ENCODE results near the gene SPATA31E1.
"Not testable (repeated sequence)": the region's sequence is repeated elsewhere in the genome, so short reads cannot be mapped to it uniquely, and the experiment has no call there.

SPATA31E1 gene

DNA sequence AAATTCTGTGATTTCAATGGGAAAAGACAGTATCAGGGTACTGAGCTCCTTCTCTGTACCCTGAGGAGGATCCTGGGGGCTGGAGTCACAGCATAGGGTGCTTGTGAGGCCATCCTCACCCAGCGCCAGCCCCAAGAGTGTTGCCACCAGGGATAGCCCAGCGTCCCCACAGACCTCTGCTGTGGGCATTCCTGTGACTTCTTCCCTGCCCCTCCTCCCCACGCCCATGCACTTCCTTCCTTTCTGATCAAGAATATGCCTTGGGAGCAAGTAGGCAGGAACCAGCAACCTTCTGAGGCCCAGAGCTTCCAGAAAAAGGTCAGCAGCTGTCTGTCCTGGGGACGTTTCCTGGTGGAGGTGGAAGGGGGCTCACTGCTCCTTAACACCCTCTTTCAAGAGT, 31.5 kb upstream of the SPATA31E1 start:
- H3K36me3 ChIP-seq (ENCODE audit: control insufficient read depth in 2 of 2, insufficient read depth in 2 of 2, low read length in 2 of 2); H3K4me3 ChIP-seq (ENCODE audit: low read length in 2 of 2); H3K27ac ChIP-seq (ENCODE audit: low read depth in 2 of 2, low read length in 2 of 2); H3K4me1 ChIP-seq (ENCODE audit: control insufficient read depth in 2 of 2, insufficient read depth in 2 of 2, low read length in 2 of 2); H3K27me3 ChIP-seq (ENCODE audit: control insufficient read depth in 2 of 2, insufficient read depth in 2 of 2, low read length in 2 of 2); H3K9ac ChIP-seq (ENCODE audit: low read depth in 1 of 2, low read length in 2 of 2); H3K9me3 ChIP-seq (ENCODE audit: control insufficient read depth in 2 of 2, low read length in 2 of 2): not testable (repeated sequence)

DNA sequence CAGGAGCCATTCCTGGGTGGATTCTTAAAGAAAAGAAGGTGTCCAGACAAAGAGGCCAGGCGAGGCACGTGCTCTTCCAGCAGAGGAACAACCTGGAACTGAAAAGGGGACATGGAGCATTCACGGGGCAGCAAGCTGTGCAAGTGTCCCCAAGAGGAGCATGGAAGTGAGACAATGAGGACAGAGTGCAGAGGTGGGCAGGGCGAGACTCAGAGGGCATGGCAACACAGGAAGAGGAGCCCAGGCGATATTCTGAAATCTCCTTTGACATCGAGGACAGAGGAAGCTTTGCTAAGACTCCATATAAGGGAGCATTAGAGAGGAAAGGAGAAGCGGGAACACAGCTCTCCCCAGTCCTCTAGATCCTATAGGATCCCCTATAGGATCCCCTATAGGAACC, 29.4 kb upstream of the SPATA31E1 start:
- Histone ChIP-seq H3K4me3 (ENCODE audit: low read length in 2 of 2) (no peak overlapping the region), H3K9ac (ENCODE audit: low read depth in 1 of 2, low read length in 2 of 2) (no peak overlapping the region), H3K27ac (ENCODE audit: low read depth in 2 of 2, low read length in 2 of 2) (no peak overlapping the region), H3K9me3 (ENCODE audit: control insufficient read depth in 2 of 2, low read length in 2 of 2) (no peaks in the 10 kb centered on the region), H3K4me1 (ENCODE audit: control insufficient read depth in 2 of 2, insufficient read depth in 2 of 2, low read length in 2 of 2) (no peaks in the 10 kb centered on the region), H3K27me3 (ENCODE audit: control insufficient read depth in 2 of 2, insufficient read depth in 2 of 2, low read length in 2 of 2) (no peaks in the 10 kb centered on the region), H3K36me3 (ENCODE audit: control insufficient read depth in 2 of 2, insufficient read depth in 2 of 2, low read length in 2 of 2) (no peaks in the 10 kb centered on the region)

DNA sequence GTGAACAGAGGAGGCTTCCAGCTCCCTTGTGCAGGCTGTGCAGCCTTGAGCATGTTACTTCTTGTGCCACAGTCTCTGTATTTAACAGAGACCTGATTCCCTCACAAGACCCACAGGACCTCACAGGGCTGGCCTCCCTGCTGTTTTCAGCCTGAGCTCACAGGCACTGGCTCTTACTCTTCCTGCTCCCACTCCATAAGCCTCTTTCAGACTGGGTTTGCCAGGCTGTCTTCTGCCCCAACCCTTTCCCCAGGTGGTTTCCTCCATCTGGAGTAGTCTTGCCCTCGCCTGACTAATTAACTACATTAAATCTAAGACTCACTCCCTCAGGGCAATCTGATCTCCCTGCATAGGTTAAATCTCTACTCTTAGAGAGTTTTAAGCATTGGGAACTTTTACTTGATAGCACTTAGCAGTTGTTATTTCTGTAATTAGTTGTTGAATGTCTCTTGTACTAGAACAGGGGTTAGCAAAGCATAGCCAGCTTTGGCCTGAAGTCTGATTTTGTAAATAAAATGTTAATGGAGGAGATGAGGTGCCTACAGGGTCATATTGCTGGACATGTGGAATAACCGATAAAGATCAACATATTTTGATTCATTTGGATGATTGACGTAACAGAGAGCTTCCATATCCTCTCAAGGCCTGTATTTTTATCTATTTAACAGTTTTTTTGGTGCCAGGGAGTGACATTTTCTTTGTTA, 28.6 kb upstream of the SPATA31E1 start:
- H3K9me3 ChIP-seq (ENCODE audit: control insufficient read depth in 2 of 2, low read length in 2 of 2) = no peaks in the 10 kb centered on the region
- no peaks in the 10 kb centered on the region for H3K36me3 ChIP-seq (ENCODE audit: control insufficient read depth in 2 of 2, insufficient read depth in 2 of 2, low read length in 2 of 2)
- no peak overlapping the region for H3K9ac ChIP-seq (ENCODE audit: low read depth in 1 of 2, low read length in 2 of 2)
- H3K4me1 ChIP-seq (ENCODE audit: control insufficient read depth in 2 of 2, insufficient read depth in 2 of 2, low read length in 2 of 2) = no peaks in the 10 kb centered on the region
- no peak overlapping the region for H3K27ac ChIP-seq (ENCODE audit: low read depth in 2 of 2, low read length in 2 of 2)
- H3K27me3 ChIP-seq (ENCODE audit: control insufficient read depth in 2 of 2, insufficient read depth in 2 of 2, low read length in 2 of 2) = no peaks in the 10 kb centered on the region
- no peak overlapping the region for H3K4me3 ChIP-seq (ENCODE audit: low read length in 2 of 2)

DNA sequence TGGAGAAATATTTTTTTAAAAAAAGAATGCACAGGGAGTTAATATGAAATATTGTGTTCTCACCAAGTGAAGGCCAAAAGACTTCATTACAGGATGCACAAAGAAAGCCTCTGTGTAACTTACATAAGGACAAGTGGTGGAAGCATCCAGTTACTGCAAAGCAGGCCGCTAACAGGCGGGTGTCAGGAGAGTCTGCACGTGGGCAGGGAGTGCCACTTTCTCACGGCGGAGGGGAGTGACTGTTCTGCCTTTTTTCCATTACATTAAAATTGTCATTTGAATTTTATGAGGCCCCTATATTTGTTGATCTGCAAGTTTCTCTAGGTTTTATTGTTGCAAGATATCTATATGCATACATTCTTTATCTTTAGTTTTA, 28.1 kb upstream of the SPATA31E1 start:
- Histone ChIP-seq H3K9ac (ENCODE audit: low read depth in 1 of 2, low read length in 2 of 2) (no peak overlapping the region), H3K27me3 (ENCODE audit: control insufficient read depth in 2 of 2, insufficient read depth in 2 of 2, low read length in 2 of 2) (no peaks in the 10 kb centered on the region), H3K4me1 (ENCODE audit: control insufficient read depth in 2 of 2, insufficient read depth in 2 of 2, low read length in 2 of 2) (no peaks in the 10 kb centered on the region), H3K36me3 (ENCODE audit: control insufficient read depth in 2 of 2, insufficient read depth in 2 of 2, low read length in 2 of 2) (no peaks in the 10 kb centered on the region), H3K9me3 (ENCODE audit: control insufficient read depth in 2 of 2, low read length in 2 of 2) (no peaks in the 10 kb centered on the region), H3K27ac (ENCODE audit: low read depth in 2 of 2, low read length in 2 of 2) (no peak overlapping the region), H3K4me3 (ENCODE audit: low read length in 2 of 2) (no peak overlapping the region)

DNA sequence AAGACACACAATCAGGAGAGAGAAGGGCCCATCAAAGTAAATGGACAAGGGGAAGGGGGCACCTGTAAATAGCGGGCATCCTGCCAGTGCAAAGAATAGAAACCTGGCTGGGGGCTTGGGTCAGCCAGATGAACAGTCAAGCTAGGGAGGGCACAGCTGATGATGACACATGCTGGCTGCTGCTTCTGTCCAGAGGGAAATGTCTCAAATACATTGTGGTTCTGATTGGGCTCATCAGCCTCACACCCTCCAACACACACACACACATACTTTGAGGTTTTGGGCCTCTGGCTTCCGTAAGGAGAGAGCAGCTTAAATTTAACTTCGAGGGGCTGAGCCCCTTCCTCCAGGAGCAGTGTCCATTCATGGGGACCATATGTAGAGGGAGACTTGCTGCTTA, 27.6 kb upstream of the SPATA31E1 start:
- Histone ChIP-seq H3K9me3 (ENCODE audit: control insufficient read depth in 2 of 2, low read length in 2 of 2) (peaks cover 0 to under 1% of the 10 kb centered on the region in 2 donors), H3K9ac (ENCODE audit: low read depth in 1 of 2, low read length in 2 of 2) (no peak overlapping the region), H3K4me1 (ENCODE audit: control insufficient read depth in 2 of 2, insufficient read depth in 2 of 2, low read length in 2 of 2) (no peaks in the 10 kb centered on the region), H3K27me3 (ENCODE audit: control insufficient read depth in 2 of 2, insufficient read depth in 2 of 2, low read length in 2 of 2) (no peaks in the 10 kb centered on the region), H3K36me3 (ENCODE audit: control insufficient read depth in 2 of 2, insufficient read depth in 2 of 2, low read length in 2 of 2) (no peaks in the 10 kb centered on the region), H3K4me3 (ENCODE audit: low read length in 2 of 2) (no peak overlapping the region), H3K27ac (ENCODE audit: low read depth in 2 of 2, low read length in 2 of 2) (no peak overlapping the region)

DNA sequence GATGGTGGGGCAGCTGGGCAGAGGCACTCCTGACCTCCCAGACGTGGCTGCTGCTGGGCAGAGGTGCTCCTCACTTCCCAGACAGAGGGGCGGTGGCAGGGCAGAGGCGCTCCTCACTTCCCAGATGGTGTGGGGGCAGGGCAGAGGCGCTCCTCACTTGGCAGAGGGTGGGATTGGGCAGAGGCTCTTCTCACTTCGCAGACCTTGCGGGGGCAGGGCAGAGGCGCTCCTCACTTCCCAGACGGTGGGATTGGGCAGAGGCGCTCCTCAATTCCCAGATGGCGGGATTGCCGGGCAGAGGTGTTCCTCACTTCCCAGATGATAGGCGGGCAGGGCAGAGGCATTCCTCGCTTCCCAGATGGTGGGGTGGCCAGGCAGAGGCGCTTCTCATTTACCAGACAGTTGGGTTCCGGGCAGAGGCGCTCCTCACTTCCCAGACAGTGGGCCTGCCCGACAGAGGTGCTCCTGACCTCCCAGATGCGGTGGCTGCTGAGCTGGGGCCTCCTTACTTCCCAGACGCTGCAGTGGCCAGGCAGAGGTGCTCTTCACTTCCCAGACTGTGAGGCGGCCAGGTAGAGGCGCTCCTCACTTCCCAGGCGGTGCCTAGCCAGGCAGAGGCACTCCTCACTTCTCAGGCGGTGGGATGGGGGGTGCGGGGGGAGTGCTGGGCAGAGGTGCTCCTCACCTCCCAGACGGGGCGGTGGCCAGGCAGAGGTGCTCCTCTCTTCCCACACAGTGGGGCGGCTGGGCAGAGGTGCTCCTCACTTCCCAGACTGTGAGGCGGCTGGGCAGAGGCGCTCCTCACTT, 25.3 kb upstream of the SPATA31E1 start:
- H3K4me3 ChIP-seq (ENCODE audit: low read length in 2 of 2) = no peak overlapping the region
- no peak overlapping the region for H3K9ac ChIP-seq (ENCODE audit: low read depth in 1 of 2, low read length in 2 of 2)
- H3K9me3 ChIP-seq (ENCODE audit: control insufficient read depth in 2 of 2, low read length in 2 of 2) = peaks cover 2 to 3% of the 10 kb centered on the region in 2 donors
- no peak overlapping the region for H3K27ac ChIP-seq (ENCODE audit: low read depth in 2 of 2, low read length in 2 of 2)
- H3K4me1 ChIP-seq (ENCODE audit: control insufficient read depth in 2 of 2, insufficient read depth in 2 of 2, low read length in 2 of 2) = no peaks in the 10 kb centered on the region
- H3K27me3 ChIP-seq (ENCODE audit: control insufficient read depth in 2 of 2, insufficient read depth in 2 of 2, low read length in 2 of 2) = no peaks in the 10 kb centered on the region
- H3K36me3 ChIP-seq (ENCODE audit: control insufficient read depth in 2 of 2, insufficient read depth in 2 of 2, low read length in 2 of 2) = no peaks in the 10 kb centered on the region

DNA sequence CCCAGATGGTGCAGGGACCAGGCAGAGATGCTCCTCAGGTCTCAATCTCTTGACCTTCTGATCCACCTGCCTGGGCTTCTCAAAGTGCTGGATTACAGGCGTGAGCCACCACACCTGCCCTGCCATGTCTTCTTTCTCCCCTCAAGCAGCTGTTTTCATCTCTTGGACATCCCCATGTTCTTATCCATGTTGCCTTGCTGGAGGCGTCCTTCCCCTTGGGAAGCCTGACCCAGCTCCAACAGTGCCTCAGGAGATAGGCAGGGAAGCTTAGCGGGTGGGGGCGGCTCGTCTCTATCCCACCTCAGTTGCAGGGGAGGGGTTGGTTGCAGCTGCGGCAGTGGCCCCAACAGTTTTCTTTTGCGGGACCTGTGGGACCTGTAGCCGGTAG, 24.7 kb upstream of the SPATA31E1 start:
- no peaks in the 10 kb centered on the region for H3K4me1 ChIP-seq (ENCODE audit: control insufficient read depth in 2 of 2, insufficient read depth in 2 of 2, low read length in 2 of 2)
- H3K27me3 ChIP-seq (ENCODE audit: control insufficient read depth in 2 of 2, insufficient read depth in 2 of 2, low read length in 2 of 2) = no peaks in the 10 kb centered on the region
- H3K36me3 ChIP-seq (ENCODE audit: control insufficient read depth in 2 of 2, insufficient read depth in 2 of 2, low read length in 2 of 2) = no peaks in the 10 kb centered on the region
- H3K27ac ChIP-seq (ENCODE audit: low read depth in 2 of 2, low read length in 2 of 2) = no peak overlapping the region
- H3K9ac ChIP-seq (ENCODE audit: low read depth in 1 of 2, low read length in 2 of 2) = no peak overlapping the region
- H3K9me3 ChIP-seq (ENCODE audit: control insufficient read depth in 2 of 2, low read length in 2 of 2) = peaks cover 2 to 3% of the 10 kb centered on the region in 2 donors
- H3K4me3 ChIP-seq (ENCODE audit: low read length in 2 of 2) = no peak overlapping the region

DNA sequence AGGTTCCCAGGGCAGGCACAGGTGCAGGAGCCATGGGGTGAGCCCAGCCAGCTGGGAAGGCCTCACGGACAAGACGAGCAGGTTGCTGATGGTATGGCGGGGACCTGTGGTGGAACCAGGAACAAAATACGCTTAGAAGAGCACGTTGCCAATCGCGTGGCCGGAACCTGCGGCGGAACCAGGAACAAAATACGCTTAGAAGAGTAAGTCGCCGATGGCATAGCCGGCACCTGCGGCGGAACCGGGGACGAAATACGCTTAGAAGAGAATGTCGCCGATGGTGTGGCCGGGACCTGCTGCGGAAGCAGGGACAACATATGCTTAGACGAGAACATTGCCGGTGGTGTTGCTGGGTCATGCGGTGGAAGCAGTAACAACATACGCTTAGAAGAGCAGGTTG, 23.5 kb upstream of the SPATA31E1 start:
- Histone ChIP-seq H3K9ac (ENCODE audit: low read depth in 1 of 2, low read length in 2 of 2) (no peak overlapping the region), H3K9me3 (ENCODE audit: control insufficient read depth in 2 of 2, low read length in 2 of 2) (peaks cover 2 to 3% of the 10 kb centered on the region in 2 donors), H3K4me3 (ENCODE audit: low read length in 2 of 2) (no peak overlapping the region), H3K27ac (ENCODE audit: low read depth in 2 of 2, low read length in 2 of 2) (no peak overlapping the region), H3K27me3 (ENCODE audit: control insufficient read depth in 2 of 2, insufficient read depth in 2 of 2, low read length in 2 of 2) (no peaks in the 10 kb centered on the region), H3K36me3 (ENCODE audit: control insufficient read depth in 2 of 2, insufficient read depth in 2 of 2, low read length in 2 of 2) (no peaks in the 10 kb centered on the region), H3K4me1 (ENCODE audit: control insufficient read depth in 2 of 2, insufficient read depth in 2 of 2, low read length in 2 of 2) (no peaks in the 10 kb centered on the region)

DNA sequence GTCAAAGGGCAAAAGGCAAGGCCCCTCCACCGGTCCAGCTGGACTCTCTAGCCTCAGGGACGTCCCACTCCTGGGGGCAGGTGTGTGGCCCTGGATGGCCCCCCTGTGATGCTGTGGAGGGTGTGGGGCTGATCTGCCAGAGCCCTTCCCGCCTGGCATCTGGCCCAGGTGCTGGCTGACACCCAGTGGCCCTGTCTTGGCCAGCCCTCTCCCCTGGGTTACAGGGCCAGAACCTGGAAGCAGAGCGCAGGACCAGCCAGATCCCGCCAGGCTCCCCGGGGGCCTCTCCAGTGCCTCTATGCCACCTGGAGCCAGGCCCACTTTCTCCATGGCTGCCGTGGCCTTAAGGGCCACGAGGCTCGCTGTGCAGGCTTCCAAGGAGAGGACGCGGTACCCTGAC, 22.9 kb upstream of the SPATA31E1 start:
- Histone ChIP-seq H3K36me3 (ENCODE audit: control insufficient read depth in 2 of 2, insufficient read depth in 2 of 2, low read length in 2 of 2) (no peaks in the 10 kb centered on the region), H3K9me3 (ENCODE audit: control insufficient read depth in 2 of 2, low read length in 2 of 2) (peaks cover 2 to 3% of the 10 kb centered on the region in 2 donors), H3K4me3 (ENCODE audit: low read length in 2 of 2) (no peak overlapping the region)

DNA sequence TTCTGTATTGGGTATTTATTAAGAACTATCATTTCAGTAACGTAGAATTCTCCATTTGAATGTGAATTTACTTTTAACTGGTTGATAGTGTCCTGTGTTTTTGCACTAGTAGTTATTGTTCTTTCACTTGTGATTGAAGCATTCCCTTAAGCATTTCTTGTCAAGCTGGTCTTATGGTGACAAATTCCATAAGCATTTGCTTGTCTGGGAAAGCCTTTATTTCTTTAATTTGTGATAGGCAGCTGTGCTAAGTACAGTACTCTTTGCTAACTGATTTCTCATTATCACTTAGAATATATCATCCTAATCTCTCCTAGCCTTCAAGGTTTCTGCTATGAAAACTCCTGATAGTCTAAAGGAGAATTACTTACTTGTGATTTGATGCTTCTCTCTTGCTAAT, 21.3 kb upstream of the SPATA31E1 start:
- Histone ChIP-seq H3K9me3 (ENCODE audit: control insufficient read depth in 2 of 2, low read length in 2 of 2) (peaks cover 2 to 3% of the 10 kb centered on the region in 2 donors), H3K27ac (ENCODE audit: low read depth in 2 of 2, low read length in 2 of 2) (no peak overlapping the region), H3K4me3 (ENCODE audit: low read length in 2 of 2) (no peak overlapping the region), H3K4me1 (ENCODE audit: control insufficient read depth in 2 of 2, insufficient read depth in 2 of 2, low read length in 2 of 2) (no peaks in the 10 kb centered on the region), H3K36me3 (ENCODE audit: control insufficient read depth in 2 of 2, insufficient read depth in 2 of 2, low read length in 2 of 2) (no peaks in the 10 kb centered on the region), H3K9ac (ENCODE audit: low read depth in 1 of 2, low read length in 2 of 2) (no peak overlapping the region), H3K27me3 (ENCODE audit: control insufficient read depth in 2 of 2, insufficient read depth in 2 of 2, low read length in 2 of 2) (no peaks in the 10 kb centered on the region)

More for the DNA sequence above, 22.9 kb upstream of the SPATA31E1 start:
- no peaks in the 10 kb centered on the region for H3K27me3 ChIP-seq (ENCODE audit: control insufficient read depth in 2 of 2, insufficient read depth in 2 of 2, low read length in 2 of 2)
- no peaks in the 10 kb centered on the region for H3K4me1 ChIP-seq (ENCODE audit: control insufficient read depth in 2 of 2, insufficient read depth in 2 of 2, low read length in 2 of 2)
- no peak overlapping the region for H3K27ac ChIP-seq (ENCODE audit: low read depth in 2 of 2, low read length in 2 of 2)
- no peak overlapping the region for H3K9ac ChIP-seq (ENCODE audit: low read depth in 1 of 2, low read length in 2 of 2)
